Measurements from ENCODE around the gene UBXN6.

The UBXN6 gene

DNA sequence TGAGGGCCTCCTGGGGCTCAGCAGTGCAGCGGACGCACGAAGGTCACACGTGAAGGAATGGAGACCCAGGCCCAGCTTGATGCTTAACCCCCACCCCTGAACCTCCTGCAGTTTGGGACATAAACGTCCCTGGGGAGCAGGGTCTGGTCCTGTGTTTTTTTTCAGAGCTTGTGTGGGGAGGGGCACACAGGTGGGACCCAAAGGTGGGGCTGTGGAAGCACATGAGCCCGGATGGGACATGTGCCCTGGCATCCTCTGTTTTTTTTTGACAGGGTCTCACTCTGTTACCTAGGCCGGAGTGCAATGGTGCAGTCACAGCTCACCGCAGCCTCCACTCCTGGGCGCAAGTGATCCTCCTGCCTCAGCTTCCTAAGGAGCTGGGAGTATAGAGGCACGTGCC is 20.5 kb downstream of the UBXN6 start:
- DNase-seq, result no peak

DNA sequence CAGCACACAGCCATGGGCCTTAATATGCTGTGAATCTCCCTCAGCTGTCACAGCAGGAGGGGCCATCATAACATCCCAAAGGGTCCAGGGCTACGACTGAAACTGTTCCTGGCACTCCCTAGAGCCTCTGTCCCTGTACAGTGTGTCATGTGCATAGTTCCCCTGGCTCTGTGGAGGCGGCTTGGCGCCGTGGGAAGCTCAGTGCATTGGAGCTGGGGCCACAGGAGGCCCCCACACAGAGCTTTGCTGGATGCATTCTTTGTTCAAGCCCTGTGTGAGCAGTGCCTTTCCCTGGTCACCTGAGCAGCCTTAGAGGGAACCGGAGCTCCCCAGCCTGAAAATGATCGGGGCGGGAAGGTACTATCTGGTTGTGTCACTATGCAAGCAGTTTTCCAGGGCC is 21.4 kb downstream of the UBXN6 start:
- no peak for DNase-seq

DNA sequence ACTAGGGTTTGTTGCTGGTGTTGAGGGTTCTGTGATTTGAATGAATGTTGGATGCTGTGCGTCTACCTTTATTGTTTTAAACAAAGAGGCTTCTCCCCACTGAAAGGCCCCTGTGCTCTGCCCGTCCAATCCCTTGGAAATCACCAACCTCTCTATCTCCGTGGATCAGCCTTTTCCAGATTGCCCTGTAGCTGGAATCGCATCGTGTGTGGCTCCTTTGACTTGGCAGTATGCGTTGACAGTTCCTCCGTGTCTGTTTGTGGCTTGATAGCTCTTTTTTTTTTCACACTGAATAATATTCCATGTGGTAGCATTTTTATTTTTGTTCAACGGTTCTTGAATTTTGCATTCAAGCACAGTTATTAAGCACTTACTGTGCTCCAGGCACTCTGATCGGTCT is 23.2 kb downstream of the UBXN6 start:
- DNase-seq, result no peak

DNA sequence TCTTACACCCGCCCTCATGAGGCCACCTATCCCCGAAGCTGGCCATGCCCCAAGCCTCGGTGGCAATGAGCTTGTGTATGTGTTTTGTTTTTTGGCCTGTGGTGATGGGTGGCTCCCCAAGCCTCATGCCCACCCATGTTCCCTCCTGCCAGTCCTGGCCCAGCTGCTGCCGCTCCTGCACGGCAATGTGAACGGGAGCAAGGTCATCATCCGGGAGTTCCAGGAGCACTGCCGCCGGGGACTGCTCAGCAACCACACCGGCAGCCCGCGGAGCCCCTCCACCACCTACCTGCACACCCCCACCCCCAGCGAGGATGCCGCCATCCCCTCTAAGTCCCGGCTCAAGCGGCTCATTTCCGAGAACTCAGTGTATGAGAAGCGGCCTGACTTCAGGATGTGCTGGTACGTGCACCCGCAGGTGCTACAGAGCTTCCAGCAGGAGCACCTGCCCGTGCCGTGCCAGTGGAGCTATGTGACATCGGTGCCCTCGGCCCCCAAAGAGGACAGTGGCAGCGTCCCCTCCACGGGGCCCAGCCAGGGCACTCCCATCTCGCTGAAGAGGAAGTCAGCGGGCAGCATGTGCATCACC is 24.6 kb downstream of the UBXN6 start:
- no peak for DNase-seq

DNA sequence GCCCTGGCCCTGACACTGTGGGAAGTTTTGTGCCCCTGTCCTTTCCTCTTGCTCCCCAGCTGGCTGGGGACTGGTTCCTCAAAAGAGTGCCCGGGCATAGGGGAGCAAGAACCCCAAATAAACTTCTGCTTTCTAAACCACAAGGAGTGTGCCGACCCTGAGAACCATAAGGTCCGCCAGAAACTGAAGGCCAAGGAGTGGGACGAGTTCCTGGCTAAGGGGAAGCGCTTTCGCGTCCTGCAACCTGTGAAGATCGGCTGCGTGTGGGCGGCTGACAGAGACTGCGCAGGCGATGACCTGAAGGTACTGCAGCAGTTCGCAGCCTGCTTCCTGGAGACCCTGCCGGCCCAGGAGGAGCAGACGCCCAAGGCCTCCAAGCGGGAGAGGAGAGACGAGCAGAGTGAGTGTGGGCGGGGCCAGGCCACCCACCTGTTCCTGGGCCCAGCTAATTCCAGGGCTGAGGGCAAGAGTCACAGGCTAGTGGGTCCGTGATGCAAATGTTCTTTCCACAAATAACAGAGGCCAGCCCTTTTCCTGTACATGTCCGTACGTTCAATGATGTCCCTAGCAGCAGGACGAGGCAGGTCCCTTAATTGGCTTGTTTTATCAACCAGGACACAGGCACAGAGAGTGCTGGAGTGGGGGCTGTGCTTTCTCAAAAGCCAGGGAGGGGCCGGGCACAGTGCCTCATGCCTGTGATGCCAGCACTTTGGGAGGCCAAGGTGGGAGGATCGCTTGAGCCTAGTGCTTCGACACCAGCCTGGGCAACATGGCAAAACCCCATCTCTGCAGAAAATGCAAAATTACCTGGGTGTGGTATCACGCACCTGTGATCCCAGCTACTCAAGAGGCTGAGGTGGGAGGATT is 25.6 kb downstream of the UBXN6 start:
- DNase-seq, result no peak

DNA sequence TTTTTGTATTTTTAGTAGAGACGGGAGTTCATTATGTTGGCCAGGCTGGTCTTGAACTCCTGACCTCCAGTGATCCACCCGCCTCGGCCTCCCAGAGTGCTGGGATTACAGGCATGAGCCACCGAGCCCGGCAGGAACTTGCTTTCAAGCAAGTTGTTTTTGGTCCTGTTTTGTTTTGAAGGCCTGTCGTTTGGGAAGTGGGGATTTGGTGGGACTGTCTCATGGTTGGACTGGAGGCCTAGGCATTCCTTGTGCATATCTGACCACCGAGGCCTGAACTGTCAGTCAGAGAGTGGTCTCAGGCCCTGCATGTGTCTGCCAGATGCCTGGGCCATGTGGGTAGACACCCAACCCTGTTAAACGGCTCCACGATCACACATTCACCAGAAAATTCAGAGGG is 26.3 kb downstream of the UBXN6 start:
- DNase-seq, result no peak

DNA sequence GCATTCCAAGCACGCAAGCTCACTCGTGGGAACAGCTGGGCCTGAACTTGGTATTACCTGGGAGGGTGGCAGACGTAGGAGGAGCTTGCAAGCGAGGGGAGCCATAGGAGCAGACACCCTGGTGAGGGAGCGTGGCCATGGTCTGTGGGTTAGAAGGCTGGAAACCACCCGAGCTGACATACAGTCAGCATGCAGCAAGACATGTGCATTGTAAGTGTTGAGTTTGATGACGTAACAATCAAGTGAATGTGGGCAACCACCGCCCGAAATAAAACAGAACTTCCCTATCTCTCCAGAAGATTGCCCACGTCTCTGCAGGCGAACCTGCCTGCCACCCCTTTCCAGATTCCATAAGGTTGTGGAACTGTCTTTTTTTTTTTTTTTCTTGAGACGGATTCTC is 26.8 kb downstream of the UBXN6 start:
- DNase-seq, result no peak

DNA sequence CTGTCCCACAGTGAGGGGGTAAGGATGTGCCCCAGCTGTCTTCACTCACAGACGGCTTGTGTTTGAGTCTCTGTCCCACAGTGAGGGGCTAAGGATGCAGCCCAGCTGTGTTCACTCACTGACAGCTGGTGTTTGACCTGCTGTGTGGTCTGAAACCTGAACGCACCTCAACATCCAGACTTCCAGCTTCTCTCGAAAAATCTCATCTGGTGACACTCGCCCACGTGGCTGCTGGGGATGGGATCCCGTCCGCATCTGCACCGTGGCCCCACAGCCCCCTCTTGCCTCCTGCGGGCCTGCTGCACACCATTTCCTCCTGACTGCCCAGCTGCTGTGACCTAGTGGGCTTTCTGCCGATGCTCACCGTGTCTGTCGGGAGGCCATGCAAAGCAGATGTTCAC is 27.8 kb downstream of the UBXN6 start:
- DNase-seq, result no peak

DNA sequence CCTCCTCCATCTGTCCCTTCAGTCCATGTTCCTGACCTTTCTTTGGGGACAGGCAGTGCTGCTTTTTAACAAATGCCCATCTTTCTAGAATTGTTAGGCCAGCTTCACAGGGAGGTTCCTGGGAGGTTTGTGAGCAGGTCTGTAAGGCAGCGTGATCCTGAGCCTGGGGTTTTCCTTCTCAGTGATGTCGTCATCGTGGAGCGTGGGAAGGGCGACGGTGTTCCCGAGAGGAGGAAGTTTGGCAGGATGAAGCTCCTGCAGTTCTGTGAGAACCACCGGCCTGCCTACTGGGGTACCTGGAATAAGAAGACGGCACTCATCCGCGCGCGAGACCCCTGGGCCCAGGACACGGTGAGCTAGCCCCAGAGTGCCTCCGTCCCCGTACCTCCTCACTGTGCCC is 28.3 kb downstream of the UBXN6 start:
- no peak for DNase-seq

DNA sequence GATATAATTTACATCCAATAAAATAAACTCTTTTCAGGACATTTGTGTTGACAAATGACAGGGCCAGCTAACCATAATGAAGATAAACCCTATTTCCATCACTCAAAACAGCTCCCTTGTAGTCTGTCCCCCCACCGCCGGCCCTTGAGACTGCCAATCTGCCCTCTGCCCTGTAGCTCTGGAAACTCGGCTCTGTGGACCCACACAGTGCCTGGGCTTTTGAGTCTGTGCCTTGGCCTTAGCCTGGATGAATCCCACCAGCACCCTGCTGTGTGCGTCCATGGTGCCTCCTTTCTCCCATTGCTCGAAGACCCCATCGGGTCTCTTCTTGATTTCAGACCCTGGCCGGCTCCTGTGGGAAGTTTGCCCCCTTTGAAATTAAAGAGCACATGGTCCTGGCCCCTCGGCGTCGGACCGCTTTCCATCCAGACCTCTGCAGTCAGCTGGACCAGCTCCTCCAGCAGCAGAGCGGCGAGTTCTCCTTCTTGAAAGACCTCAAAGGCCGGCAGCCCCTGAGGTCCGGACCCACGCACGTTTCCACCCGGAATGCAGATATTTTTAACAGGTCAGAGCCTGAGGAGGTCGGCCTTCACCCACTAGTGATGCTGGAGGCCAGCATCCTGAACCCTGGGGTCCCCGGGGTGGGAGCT is 29.1 kb downstream of the UBXN6 start:
- DNase-seq, result no peak

DNA sequence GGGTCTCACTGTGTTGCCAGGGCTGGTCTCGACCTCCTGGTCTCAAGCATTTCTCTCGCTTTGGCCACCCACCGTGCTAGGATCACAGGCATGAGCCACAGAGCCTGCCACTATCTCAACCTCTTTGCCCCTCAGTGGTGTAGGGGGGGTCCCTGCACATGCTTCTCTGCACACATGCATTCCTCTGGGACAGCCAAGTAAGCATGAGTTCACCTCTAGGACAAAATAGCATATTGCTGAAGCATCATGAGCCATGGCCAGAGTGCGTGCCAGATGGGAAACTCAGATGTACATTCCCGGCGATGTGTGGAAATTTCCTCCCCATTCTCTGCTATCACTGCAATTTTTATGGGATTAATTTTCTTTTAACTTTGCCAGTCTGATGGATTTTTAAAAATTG is 32.1 kb downstream of the UBXN6 start:
- no peak for DNase-seq

DNA sequence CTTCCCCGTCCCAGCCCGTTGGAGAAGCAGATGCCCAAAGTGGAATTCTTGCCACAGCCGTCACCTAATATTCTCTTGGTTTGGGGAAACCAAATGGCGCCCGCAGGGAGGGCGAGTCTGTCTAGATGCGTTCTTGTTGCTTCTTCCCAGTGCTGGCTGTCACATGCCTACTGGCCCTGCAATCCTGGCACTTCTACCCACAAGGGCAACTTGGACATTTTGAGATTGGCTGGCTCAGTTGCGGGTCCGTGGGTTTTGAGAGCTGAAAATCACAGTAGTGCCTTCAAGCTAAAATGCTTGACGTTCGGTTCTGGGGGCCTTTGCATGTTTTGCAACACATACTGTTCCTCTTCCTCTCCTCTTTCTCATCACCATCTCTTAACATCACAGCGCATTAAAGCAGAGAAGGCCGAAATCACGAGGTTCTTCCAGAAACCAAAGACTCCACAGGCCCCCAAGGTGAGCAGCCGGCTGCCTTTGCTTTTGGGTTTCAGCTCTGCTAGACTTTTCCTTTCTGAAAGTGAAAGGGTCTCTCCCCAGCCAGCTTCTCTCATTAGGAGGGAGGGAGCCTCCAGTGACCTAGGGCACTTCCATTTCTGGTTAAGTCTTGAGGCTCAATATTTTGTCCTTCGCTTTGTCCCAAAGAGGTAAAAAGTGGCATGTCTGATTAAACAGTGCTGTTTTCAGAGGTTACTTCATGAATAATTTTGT is 34.0 kb downstream of the UBXN6 start:
- DNase-seq, result no peak

DNA sequence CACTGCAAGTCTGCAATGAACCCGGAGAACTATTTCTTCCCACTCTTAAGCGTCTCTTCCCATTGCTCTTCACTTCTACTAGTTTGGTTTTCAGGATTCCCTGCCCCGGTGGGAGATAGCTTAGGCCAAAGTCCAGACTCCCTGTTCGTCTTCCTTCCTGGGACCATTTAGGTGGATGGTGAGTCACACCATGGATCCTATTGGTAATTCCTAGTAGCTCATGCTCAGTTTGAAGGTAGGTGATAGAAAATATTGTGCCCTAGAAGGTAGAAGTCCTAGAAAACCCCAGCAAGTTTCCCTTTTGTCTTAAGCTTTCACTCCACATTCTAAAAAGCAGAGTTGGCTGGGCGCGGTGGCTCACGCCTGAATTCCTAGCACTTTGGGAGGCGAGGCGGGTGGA is 41.3 kb downstream of the UBXN6 start:
- DNase-seq, result no peak

DNA sequence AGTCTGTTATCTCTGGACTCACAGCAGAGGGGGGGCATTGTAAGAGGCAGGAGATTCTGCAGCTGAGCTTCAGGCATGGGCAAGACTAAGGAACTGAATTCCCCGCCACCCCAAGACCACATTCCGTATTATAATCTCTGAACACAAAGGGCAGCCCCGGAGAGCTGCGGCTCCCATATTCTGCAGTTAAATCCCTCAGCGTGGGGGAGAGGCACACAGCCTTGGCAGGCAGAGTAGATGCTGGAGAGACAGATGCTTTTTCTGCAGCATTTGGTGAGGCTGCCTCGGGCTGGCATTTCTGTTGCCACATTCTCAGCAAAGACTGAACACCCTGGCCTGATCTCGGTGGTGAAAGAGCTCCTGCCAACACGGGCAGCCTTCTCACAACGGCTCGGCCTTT is 42.2 kb downstream of the UBXN6 start:
- no peak for DNase-seq

DNA sequence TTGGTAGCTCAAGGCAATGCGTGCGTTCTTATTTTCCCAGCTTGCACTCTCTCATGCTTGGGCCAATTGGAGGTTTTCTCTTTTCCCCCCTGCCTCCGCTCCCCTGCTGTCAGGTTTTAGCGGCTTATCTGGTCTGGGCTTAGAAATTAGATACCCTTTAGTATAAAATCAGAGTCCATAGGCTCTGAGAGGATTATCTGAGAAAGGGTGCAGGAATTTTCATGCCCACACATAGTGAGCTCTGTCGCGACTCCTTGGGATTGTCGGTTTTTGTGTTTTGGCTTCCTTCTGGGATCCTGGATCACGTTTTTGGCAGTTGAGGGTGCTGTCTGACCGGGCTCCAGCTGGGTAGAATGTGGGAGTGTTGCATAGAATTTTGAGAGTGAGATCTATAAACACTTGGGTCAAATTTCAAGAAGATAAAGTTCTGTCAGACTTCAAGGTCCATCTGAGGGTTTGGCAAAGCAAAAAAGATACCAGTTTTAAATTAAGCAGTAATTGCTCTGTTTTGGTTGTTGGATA is 42.7 kb downstream of the UBXN6 start:
- no peak for DNase-seq

DNA sequence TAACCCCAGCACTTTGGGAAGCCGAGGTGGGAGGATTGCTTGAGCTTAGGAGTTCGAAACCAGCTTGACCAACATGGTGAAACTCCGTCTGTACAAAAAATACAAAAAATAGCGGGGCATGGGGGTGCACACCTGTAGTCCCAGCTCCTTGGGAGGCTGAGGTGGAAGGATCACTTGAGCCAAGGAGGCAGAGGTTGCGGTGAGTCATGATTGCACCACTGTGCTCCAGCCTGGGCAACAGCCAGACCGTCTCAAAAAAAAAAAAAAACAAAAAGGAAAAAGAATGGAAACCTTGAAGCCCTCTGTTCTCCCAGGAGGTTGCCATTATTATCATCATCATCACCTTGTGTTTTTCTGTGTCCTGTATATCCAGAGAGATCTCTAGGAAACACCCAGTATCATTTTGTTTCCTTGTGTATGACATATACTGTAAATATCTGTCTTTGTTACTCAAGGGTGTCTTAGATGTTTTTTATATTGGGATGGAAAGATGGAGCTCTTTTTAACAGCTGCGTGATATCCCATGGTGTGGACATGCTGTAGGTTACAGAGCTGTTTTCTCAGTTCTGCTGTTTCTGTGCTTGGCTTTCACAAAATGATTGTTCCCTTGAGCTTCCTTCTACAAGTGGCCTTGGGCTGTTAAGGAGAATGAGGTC is 43.3 kb downstream of the UBXN6 start:
- no peak for DNase-seq

DNA sequence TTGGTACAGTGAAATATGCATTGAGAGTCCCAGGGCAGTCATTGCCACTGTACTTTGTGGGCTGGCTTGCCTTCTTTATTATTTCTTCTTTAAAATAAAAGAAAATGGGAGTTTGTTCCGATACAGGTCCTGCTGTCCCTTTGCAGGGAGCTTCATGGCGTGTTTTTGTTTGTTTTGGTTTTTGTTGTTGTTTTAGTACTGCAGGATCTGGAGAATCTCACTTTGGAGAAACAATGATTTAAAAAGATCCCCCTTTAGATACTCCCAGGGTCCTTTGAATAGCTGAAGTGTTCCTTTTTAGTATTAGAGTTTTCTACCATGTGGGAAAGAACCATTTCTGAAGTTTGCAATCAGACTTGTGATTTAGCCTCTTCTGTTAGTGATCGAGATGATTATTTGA is 44.0 kb downstream of the UBXN6 start:
- DNase-seq, result no peak

DNA sequence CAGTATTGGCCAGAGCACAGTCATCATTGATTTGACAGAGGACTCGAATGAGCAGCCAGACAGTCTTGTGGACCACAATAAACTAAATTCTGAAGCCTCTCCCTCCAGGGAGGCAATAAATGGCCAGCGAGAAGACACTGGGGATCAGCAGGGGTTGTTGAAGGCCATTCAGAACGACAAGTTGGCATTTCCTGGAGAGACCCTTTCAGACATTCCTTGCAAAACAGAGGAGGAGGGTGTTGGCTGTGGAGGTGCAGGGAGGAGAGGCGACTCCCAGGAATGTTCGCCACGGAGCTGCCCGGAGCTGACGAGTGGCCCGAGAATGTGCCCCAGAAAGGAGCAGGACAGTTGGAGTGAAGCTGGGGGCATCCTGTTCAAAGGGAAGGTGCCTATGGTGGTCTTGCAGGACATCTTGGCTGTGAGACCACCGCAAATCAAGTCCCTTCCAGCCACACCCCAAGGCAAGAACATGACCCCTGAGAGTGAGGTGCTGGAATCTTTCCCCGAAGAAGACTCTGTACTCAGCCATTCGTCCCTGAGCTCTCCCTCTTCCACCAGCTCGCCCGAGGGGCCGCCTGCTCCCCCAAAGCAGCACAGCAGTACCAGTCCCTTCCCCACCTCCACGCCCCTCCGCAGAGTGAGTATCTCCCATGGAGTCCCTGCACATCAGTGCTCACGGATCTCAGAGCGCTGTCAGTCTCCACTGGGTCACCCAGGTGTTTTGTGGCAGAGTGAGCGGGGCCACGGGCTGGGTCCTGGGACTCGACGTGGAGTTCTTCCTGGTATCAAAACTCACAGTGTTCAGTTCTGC is 48.3 kb downstream of the UBXN6 start:
- DNase-seq, result no peak

DNA sequence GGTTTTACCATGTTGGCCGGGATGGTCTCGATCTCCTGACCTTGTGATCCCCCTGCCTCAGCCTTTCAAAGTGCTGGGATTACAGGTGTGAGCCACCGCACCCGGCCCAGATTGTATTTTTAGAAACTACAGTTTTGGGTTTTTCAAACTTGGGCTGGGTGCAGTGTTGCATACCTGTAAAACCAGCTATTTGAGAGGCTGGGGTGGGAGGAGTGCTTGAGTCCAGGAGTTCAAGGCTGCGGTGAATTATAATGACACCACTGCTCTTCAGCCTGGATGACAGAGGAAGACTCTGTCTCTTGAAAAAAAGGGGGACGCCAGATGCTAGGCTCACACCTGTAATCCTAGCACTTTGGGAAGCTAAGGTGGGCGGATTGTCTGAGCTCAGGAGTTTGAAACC is 51.0 kb downstream of the UBXN6 start:
- no peak for DNase-seq

DNA sequence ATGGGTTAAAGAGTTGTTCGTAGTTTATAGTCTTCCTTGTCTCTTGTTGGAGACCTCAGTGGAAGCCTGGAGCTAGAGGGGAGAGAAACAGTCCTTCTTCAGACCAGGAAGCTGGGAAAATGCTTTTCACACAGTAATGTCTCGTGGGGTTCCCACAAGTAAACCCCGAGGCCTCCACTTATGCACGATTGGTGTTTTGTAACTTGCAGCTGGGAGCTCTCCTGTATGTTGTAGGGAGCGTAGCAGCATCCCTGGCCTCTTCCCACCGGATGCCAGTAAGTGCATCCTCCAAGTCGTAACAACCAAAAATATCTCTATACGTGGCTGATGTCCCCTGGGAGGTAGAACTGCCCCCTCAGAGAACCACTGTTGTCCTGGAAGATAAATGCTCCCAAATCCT is 51.6 kb downstream of the UBXN6 start:
- no peak for DNase-seq

DNA sequence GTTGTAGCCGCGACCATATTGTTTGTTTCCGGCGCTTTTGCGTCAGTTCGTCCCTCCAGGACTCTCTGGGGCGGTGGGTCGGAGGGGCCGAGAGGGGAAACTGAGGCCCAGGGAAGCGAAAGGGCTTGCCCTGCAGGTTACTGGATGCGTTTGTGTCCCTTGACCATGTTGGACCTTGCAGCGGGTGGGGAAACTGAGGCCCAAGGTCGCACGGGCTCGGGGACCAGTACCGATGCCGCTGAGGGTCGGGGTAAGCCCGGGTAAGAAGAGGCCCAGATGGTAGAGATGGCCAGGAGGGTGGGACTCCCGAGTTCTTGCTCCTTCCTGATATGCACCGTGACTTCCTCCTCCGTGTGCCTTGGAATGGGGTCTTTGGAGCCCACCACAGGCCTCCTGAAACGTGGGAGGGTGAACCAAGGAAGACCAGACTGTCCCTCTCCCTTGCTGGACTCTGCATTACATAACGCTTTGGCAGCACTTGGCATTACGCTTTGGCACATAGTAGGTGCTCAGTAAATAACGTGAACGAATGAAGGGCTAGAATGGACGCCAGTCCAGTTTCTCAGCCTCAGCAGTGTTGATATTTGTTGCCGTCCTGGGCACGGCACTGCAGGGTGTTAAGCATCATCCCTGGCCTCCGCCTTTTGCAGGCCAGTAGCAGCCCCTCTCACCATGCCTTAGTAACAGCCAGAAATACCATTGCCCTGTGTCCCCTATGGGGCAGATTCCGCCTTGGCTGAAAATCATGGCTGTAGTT is 54.4 kb downstream of the UBXN6 start:
- no peak for DNase-seq
